ENCODE measurements around the gene TCF4.

The TCF4 gene

GRCh38 chr18:55515941-55516710, 71.9 kb downstream of the TCF4 start:
- no peak overlapping the region for H3K27ac ChIP-seq (ENCODE audit: poor library complexity, severe bottlenecking)
- DNase-seq (ENCODE audit: low spot score) = no peak

GRCh38 chr18:55515214-55515613, 72.8 kb downstream of the TCF4 start:
- Histone ChIP-seq H3K27ac (ENCODE audit: poor library complexity, severe bottlenecking) (no peak overlapping the region), H3K4me1 (ENCODE audit: insufficient read depth, poor library complexity, severe bottlenecking) (no peaks in the 10 kb centered on the region), H3K4me3 (ENCODE audit: severe bottlenecking) (no peak overlapping the region), H3K9me3 (ENCODE audit: severe bottlenecking) (no peaks in the 10 kb centered on the region), H3K36me3 (ENCODE audit: low read depth) (no peaks in the 10 kb centered on the region), H3K27me3 (ENCODE audit: insufficient read depth, poor library complexity, severe bottlenecking) (no peaks in the 10 kb centered on the region)
- DNase-seq (ENCODE audit: low spot score) (no peak), ATAC-seq (ENCODE audit: low read depth) (no peak)
- no peak for TF ChIP-seq CTCF (IDR thresholded peaks at IDR 0.05; ENCODE audit: poor library complexity, severe bottlenecking)

More at GRCh38 chr18:55515941-55516710, 71.9 kb downstream of the TCF4 start:
- H3K36me3 ChIP-seq (ENCODE audit: low read depth) = no peaks in the 10 kb centered on the region
- TF ChIP-seq CTCF (IDR thresholded peaks at IDR 0.05; ENCODE audit: poor library complexity, severe bottlenecking) = no peak
- H3K27me3 ChIP-seq (ENCODE audit: insufficient read depth, poor library complexity, severe bottlenecking) = no peaks in the 10 kb centered on the region
- H3K4me3 ChIP-seq (ENCODE audit: severe bottlenecking) = no peak overlapping the region
- no peaks in the 10 kb centered on the region for H3K9me3 ChIP-seq (ENCODE audit: severe bottlenecking)
- H3K4me1 ChIP-seq (ENCODE audit: insufficient read depth, poor library complexity, severe bottlenecking) = no peaks in the 10 kb centered on the region
- ATAC-seq (ENCODE audit: low read depth) = no peak

DNA sequence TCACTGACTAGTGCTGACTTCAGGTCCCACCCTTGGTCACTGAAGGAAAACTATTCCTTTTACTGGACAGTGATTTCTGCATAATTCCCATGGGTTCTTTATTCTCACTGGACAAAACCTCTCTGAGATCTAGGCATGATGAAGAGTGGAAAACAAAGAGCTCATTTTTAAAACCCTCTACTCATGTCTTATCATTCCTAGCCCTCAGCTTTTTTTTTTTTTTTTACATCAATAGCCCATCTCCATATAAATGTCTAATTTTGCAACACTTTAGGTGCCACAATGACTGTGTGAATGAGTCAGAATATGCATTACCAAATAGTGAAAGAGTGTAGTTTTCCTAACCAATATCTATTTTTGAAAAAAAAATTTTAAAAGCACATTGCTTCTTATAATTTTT, 74.8 kb downstream of the TCF4 start:
- H3K4me3 ChIP-seq (ENCODE audit: severe bottlenecking) = no peak overlapping the region
- ATAC-seq (ENCODE audit: low read depth) = no peak
- no peaks in the 10 kb centered on the region for H3K9me3 ChIP-seq (ENCODE audit: severe bottlenecking)
- H3K27me3 ChIP-seq (ENCODE audit: insufficient read depth, poor library complexity, severe bottlenecking) = no peaks in the 10 kb centered on the region
- peaks cover 4% of the 10 kb centered on the region for H3K4me1 ChIP-seq (ENCODE audit: insufficient read depth, poor library complexity, severe bottlenecking)
- no peaks in the 10 kb centered on the region for H3K36me3 ChIP-seq (ENCODE audit: low read depth)
- no peak for DNase-seq (ENCODE audit: low spot score)
- no peak overlapping the region for H3K27ac ChIP-seq (ENCODE audit: poor library complexity, severe bottlenecking)
- TF ChIP-seq CTCF (IDR thresholded peaks at IDR 0.05; ENCODE audit: poor library complexity, severe bottlenecking) = no peak

GRCh38 chr18:55511277-55511676, 76.7 kb downstream of the TCF4 start:
- Histone ChIP-seq H3K4me1 (ENCODE audit: insufficient read depth, poor library complexity, severe bottlenecking) (peaks cover 4% of the 10 kb centered on the region), H3K4me3 (ENCODE audit: severe bottlenecking) (no peak overlapping the region), H3K36me3 (ENCODE audit: low read depth) (no peaks in the 10 kb centered on the region), H3K27ac (ENCODE audit: poor library complexity, severe bottlenecking) (no peak overlapping the region), H3K27me3 (ENCODE audit: insufficient read depth, poor library complexity, severe bottlenecking) (no peaks in the 10 kb centered on the region), H3K9me3 (ENCODE audit: severe bottlenecking) (no peaks in the 10 kb centered on the region)
- DNase-seq (ENCODE audit: low spot score) = no peak
- no peak for TF ChIP-seq CTCF (IDR thresholded peaks at IDR 0.05; ENCODE audit: poor library complexity, severe bottlenecking)
- ATAC-seq (ENCODE audit: low read depth) = no peak

DNA sequence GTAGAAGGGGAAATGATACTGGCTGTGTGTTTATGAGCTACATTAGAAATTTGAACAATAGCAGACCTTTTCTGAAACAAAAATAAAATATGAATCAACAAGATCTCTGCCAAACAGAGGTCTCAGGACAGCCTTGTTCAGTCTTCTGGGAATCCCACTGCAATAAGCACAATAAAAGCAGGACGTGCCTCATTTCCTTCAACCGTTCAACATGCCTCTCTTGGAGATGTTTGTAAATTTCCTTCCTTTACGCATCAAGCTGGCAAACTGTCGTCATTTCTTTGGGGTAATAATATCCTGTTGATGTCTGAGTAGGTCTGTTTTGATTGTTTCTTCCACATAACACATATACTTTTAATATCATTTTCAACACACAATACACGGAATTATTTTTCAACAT, 77.2 kb downstream of the TCF4 start:
- DNase-seq (ENCODE audit: low spot score) = no peak
- Histone ChIP-seq H3K36me3 (ENCODE audit: low read depth) (no peaks in the 10 kb centered on the region), H3K27me3 (ENCODE audit: insufficient read depth, poor library complexity, severe bottlenecking) (no peaks in the 10 kb centered on the region), H3K27ac (ENCODE audit: poor library complexity, severe bottlenecking) (no peak overlapping the region), H3K4me1 (ENCODE audit: insufficient read depth, poor library complexity, severe bottlenecking) (peaks cover 4% of the 10 kb centered on the region), H3K4me3 (ENCODE audit: severe bottlenecking) (no peak overlapping the region), H3K9me3 (ENCODE audit: severe bottlenecking) (no peaks in the 10 kb centered on the region)
- no peak for TF ChIP-seq CTCF (IDR thresholded peaks at IDR 0.05; ENCODE audit: poor library complexity, severe bottlenecking)
- no peak for ATAC-seq (ENCODE audit: low read depth)
